B cell (primary cell): ENCODE data around the gene FTO. TPM values are rescaled to one million over a fixed set of nuclear protein-coding genes. Genes with fewer than 3 reads are reported as not detected.

ENCODE experiments used
- ATAC-seq: fragments of 200-7000 bp; cut with Tn5 transposase; one replicate; pipeline ENCODE4 v1.10.0; 2021; ENCODE audit warnings: low read depth, mild to moderate bottlenecking, moderate number of reproducible peaks, moderate library complexity
- CTCF ChIA-PET: fragments of 350-600 bp; sonication (Branson Sonifier 250); formaldehyde crosslinking; loops from one replicate; lab custom pipeline; 2021; ENCODE audit warnings: antibody characterized with exemption, inconsistent platforms; lab: Charles Lee
- POLR2A ChIA-PET: fragments of 350-600 bp; sonication (Branson Sonifier 250); formaldehyde crosslinking; loops from one replicate; lab custom pipeline; 2021; ENCODE audit warnings: antibody characterized with exemption; lab: Charles Lee
- DNase-seq: peaks from one replicate; pipeline ENCODE4 v3.0.0; 2013
- H2AFZ ChIP-seq: 2 replicates; pipeline ENCODE4 v1.6.1; 2012; ENCODE audit warnings: mild to moderate bottlenecking, low read depth, low read length; ENCODE audit not compliant: insufficient read depth, poor library complexity, severe bottlenecking
- H3K27ac ChIP-seq, 2 donors: 1 replicate in 1 of 2; 2 replicates in 1 of 2; pipeline ENCODE4 v1.5.1; 2012 to 2013; ENCODE audit warnings: low read length in 2 of 2, mild to moderate bottlenecking in 2 of 2, moderate library complexity in 1 of 2
- H3K27me3 ChIP-seq, 4 experiments: fragments of 200-600 bp in 1 of 4; sonication (generic) in 1 of 4; replicated peaks in 1 of 4; 1 replicate in 2 of 4; 2 replicates in 2 of 4; pipeline versions ENCODE4 v1.6.1 to v1.7.0; 2013 to 2016; ENCODE audit warnings: low read length in 3 of 4, mild to moderate bottlenecking in 2 of 4, mixed read lengths in 1 of 4, moderate library complexity in 1 of 4; ENCODE audit not compliant: insufficient read depth in 4 of 4, control insufficient read depth in 3 of 4; ENCODE audit errors: control extremely low read depth in 1 of 4
- H3K36me3 ChIP-seq, 2 experiments: replicated peaks in 1 of 2; 1 replicate in 1 of 2; 2 replicates in 1 of 2; pipeline versions ENCODE4 v1.6.1 to v1.7.1; 2013; ENCODE audit warnings: low read length in 1 of 2; ENCODE audit not compliant: insufficient read depth in 2 of 2, control insufficient read depth in 1 of 2; ENCODE audit errors: control extremely low read depth in 1 of 2, extremely low read depth in 1 of 2
- H3K4me1 ChIP-seq, 2 donors: fragments of 200-600 bp in 1 of 2; sonication (generic) in 1 of 2; 1 replicate in 1 of 2; 2 replicates in 1 of 2; pipeline versions ENCODE4 v1.5.1 to v1.6.1; 2013 to 2017; ENCODE audit warnings: low read length in 2 of 2; ENCODE audit not compliant: control insufficient read depth in 2 of 2, insufficient read depth in 2 of 2
- H3K4me2 ChIP-seq: replicated peaks from 2 replicates; pipeline ENCODE3; 2012; ENCODE audit warnings: mild to moderate bottlenecking, low read depth, low read length; ENCODE audit not compliant: poor library complexity, severe bottlenecking
- H3K4me3 ChIP-seq, 5 experiments: fragments of 200-600 bp in 1 of 5; sonication (generic) in 1 of 5; 1 replicate in 3 of 5; 2 replicates in 2 of 5; pipeline versions ENCODE4 v1.5.1 to v1.7.0; 2011 to 2016; ENCODE audit warnings: low read length in 4 of 5, mild to moderate bottlenecking in 4 of 5, low read depth in 2 of 5, control low read depth in 1 of 5, moderate library complexity in 1 of 5; ENCODE audit not compliant: insufficient read depth in 1 of 5; ENCODE audit errors: control extremely low read depth in 1 of 5, extremely low read depth in 1 of 5
- H3K79me2 ChIP-seq: fragments of 200-600 bp; sonication (generic); one replicate; pipeline ENCODE4 v1.6.0; 2016; ENCODE audit warnings: low read length; ENCODE audit not compliant: control insufficient read depth, insufficient read depth
- H3K9ac ChIP-seq: fragments of 200-600 bp; sonication (generic); 2 replicates; pipeline ENCODE4 v1.6.1; 2017; ENCODE audit warnings: mild to moderate bottlenecking, low read length, moderate library complexity
- H3K9me3 ChIP-seq, 3 donors: one replicate each; pipeline versions ENCODE4 v1.6.1 to v1.7.1; 2013; ENCODE audit warnings: low read length in 2 of 3; ENCODE audit not compliant: control insufficient read depth in 2 of 3, insufficient read depth in 1 of 3; ENCODE audit errors: control extremely low read depth in 1 of 3
- H4K20me1 ChIP-seq: 2 replicates; pipeline ENCODE4 v1.6.0; 2012; ENCODE audit warnings: mild to moderate bottlenecking, low read length; ENCODE audit not compliant: insufficient read depth, control insufficient read depth, poor library complexity, severe bottlenecking
- H3K27ac Mint-ChIP-seq: one replicate; pipeline ENCODE4 v1.8.0; 2021; ENCODE audit warnings: mixed read lengths
- H3K27me3 Mint-ChIP-seq: one replicate; pipeline ENCODE4 v1.8.0; 2021; ENCODE audit warnings: mixed read lengths
- H3K4me1 Mint-ChIP-seq: one replicate; pipeline ENCODE4 v1.8.0; 2021; ENCODE audit warnings: mixed read lengths
- H3K4me3 Mint-ChIP-seq: one replicate; pipeline ENCODE4 v1.8.0; 2021; ENCODE audit warnings: mixed read lengths
- H3K9me3 Mint-ChIP-seq: one replicate; pipeline ENCODE4 v1.8.0; 2022; ENCODE audit warnings: mixed read lengths; ENCODE audit not compliant: insufficient read depth
- CTCF ChIP-seq: fragments of 200-600 bp; IDR thresholded peaks from one replicate; pipeline ENCODE4 v1.8.0; 2022; ENCODE audit warnings: antibody characterized with exemption, mild to moderate bottlenecking
- EZH2 ChIP-seq: IDR thresholded peaks from 2 replicates; pipeline ENCODE4 v1.6.1; 2012; ENCODE audit warnings: borderline replicate concordance, low read depth, mild to moderate bottlenecking, moderate library complexity, low read length; ENCODE audit not compliant: insufficient read depth, poor library complexity, severe bottlenecking
- WGBS: methylation state at CpG from one replicate; pipeline ENCODE4 v1.1.5; 2013; ENCODE audit warnings: missing lambda C conversion rate; ENCODE audit not compliant: insufficient coverage; 5-methylcytosine and 5-hydroxymethylcytosine counted together
- intact Hi-C: fragments of 100-400 bp; cut with micrococcal nuclease; formaldehyde crosslinking; loops from one replicate; pipeline ENCODE4 v1.10.0; 2022
- polyA plus RNA-seq: library from polyadenylated mRNA; depleted of rRNA; stranded (reverse); fragments of >200 nt; gene quantifications from 2 replicates; pipeline ENCODE4 v1.2.3, GENCODE V29; 2012
- total RNA-seq, 2 donors: library from RNA; stranded (reverse); fragments of 120-200 nt in 1 of 2; gene quantifications; 1 replicate in 1 of 2; 2 replicates in 1 of 2; pipeline versions ENCODE4 v1.2.3 to v1.2.4, GENCODE V29; 2013 to 2022

The FTO gene
- total and polyA plus RNA-seq, 2 donors (not counting 1 experiment from before 2014, with no cell fraction given): 26.5 to 68.5 TPM

- H3K9ac ChIP-seq: no peak overlapping the region
- POLR2A ChIA-PET: no interaction called here
Observed at GRCh38 chr16:54107583-54108202, 403.7 kb downstream of the FTO start.

More at GRCh38 chr16:54107583-54108202, 403.7 kb downstream of the FTO start:
- H3K27ac Mint-ChIP-seq: no peak overlapping the region
- H3K4me3 Mint-ChIP-seq: no peak overlapping the region
- Histone ChIP-seq H3K4me2 (no peak overlapping the region), H3K79me2 (no peaks in the 10 kb centered on the region), H3K36me3 (peaks cover 0 to 7% of the 10 kb centered on the region in 2 experiments), H3K9me3 (no peaks in the 10 kb centered on the region), H3K4me1 (no peaks in the 10 kb centered on the region), H3K4me3 (no peak overlapping the region), H2AFZ (no peak overlapping the region), H3K27me3 (no peaks in the 10 kb centered on the region), H4K20me1 (no peaks in the 10 kb centered on the region), H3K27ac (no peak overlapping the region)
- TF ChIP-seq CTCF: no peak
- TF ChIP-seq EZH2: no peak
- DNase-seq: no peak
- H3K4me1 Mint-ChIP-seq: no peaks in the 10 kb centered on the region
- CTCF ChIA-PET: no interaction called here
- intact Hi-C loops: no loop called here
- no peaks in the 10 kb centered on the region for H3K9me3 Mint-ChIP-seq
- WGBS: 100% methylated on average over 1 of the region's 7 CpGs
- ATAC-seq: no peak
- no peaks in the 10 kb centered on the region for H3K27me3 Mint-ChIP-seq
